Measurements from ENCODE around the gene MAGT1.
A peak's percentile ranks its signal among the peaks of the same experiment; 100 is the strongest.
"Not testable (repeated sequence)": the region's sequence is repeated elsewhere in the genome, so short reads cannot be mapped to it uniquely, and the experiment has no call there.

Gene MAGT1

DNA sequence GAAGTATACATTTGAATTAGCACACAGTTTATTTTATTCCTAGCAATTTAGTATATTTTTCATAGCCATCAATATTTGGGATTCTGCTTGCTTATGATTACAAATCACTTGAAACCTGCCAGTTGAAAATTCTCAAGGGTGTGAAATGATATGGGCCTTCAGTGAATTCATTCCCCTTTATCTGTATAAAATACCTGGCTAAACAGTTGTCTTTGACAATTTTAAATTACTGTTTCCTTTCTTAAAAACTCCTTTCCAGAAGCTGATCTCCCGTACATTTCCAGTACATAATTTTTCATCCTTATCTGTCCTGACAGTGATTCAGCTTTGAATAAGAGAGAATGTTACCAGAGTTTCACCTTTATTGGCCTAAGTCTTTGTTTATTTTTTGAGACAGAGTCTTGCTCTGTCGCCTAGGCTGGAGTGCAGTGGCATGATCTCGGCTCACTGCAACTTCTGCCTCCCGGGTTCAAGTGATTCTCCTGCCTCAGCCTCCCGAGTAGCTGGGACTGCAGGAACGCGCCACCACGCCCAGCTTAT, 29.2 kb upstream of the MAGT1 start:
- no peaks in the 10 kb centered on the region for H3K27me3 ChIP-seq (ENCODE audit: insufficient read depth, poor library complexity, severe bottlenecking)
- no peak for TF ChIP-seq POLR2AphosphoS5 (IDR thresholded peaks at IDR 0.05; ENCODE audit: low read depth)
- no peak for TF ChIP-seq SPI1 (IDR thresholded peaks at IDR 0.05; ENCODE audit: borderline replicate concordance, low read depth)
- no peak overlapping the region for H3K27ac ChIP-seq (replicated peaks)
- DNase-seq (ENCODE audit: low read depth in 1 of 2, low spot score in 1 of 2) = no peak
- no peak overlapping the region for H3K4me3 ChIP-seq (replicated peaks; ENCODE audit: insufficient read depth, low read length)

DNA sequence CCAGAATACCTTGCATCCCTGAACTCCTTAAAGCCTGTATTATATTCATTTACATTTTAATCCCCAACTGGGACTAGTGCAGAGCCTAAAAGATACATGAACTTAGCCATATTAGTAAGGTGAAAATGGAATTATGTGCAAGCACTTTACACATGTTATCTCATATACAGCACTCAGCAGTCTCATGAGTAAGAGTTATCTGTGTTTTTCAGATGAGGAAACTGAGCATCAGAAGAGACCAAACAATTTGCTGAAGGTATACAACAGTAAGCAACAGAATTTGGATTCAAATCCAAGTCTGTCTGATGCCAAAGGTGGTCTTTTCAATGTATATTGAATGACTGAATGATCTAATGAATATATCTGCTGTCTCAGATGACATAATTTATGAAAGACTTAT, 27.6 kb upstream of the MAGT1 start:
- Histone ChIP-seq H3K27me3 (ENCODE audit: insufficient read depth, poor library complexity, severe bottlenecking) (no peaks in the 10 kb centered on the region), H3K27ac (replicated peaks) (no peak overlapping the region), H3K4me3 (replicated peaks; ENCODE audit: insufficient read depth, low read length) (no peak overlapping the region)
- DNase-seq (ENCODE audit: low read depth in 1 of 2, low spot score in 1 of 2) = no peak
- TF ChIP-seq SPI1 (IDR thresholded peaks at IDR 0.05; ENCODE audit: borderline replicate concordance, low read depth) = no peak
- TF ChIP-seq, protein P1, sequence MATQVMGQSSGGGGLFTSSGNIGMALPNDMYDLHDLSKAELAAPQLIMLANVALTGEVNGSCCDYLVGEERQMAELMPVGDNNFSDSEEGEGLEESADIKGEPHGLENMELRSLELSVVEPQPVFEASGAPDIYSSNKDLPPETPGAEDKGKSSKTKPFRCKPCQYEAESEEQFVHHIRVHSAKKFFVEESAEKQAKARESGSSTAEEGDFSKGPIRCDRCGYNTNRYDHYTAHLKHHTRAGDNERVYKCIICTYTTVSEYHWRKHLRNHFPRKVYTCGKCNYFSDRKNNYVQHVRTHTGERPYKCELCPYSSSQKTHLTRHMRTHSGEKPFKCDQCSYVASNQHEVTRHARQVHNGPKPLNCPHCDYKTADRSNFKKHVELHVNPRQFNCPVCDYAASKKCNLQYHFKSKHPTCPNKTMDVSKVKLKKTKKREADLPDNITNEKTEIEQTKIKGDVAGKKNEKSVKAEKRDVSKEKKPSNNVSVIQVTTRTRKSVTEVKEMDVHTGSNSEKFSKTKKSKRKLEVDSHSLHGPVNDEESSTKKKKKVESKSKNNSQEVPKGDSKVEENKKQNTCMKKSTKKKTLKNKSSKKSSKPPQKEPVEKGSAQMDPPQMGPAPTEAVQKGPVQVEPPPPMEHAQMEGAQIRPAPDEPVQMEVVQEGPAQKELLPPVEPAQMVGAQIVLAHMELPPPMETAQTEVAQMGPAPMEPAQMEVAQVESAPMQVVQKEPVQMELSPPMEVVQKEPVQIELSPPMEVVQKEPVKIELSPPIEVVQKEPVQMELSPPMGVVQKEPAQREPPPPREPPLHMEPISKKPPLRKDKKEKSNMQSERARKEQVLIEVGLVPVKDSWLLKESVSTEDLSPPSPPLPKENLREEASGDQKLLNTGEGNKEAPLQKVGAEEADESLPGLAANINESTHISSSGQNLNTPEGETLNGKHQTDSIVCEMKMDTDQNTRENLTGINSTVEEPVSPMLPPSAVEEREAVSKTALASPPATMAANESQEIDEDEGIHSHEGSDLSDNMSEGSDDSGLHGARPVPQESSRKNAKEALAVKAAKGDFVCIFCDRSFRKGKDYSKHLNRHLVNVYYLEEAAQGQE (IDR thresholded peaks at IDR 0.05; ENCODE audit: insufficient replicate concordance, low read depth) = no peak

DNA sequence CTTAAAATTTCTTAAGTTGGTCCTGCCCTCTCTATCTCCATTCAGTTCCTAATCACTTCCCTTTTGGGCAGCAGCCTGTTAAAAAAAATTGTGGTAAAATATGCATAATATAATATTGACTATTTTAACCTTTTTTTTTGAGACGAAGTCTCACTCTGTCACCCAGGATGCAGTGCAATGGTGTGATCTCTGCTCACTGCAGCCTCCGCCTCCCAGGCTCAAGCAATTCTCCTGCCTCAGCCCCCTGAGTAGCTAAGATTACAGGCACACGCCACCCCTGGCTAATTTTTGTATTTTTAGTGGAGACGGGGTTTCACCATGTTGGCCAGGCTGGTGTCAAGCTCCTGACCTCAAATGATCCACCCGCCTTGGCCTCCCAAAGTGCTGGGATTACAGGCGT, 24.1 kb upstream of the MAGT1 start:
- H3K27me3 ChIP-seq (ENCODE audit: insufficient read depth, poor library complexity, severe bottlenecking); DNase-seq (ENCODE audit: low read depth in 1 of 2, low spot score in 1 of 2); H3K27ac ChIP-seq (replicated peaks); H3K4me3 ChIP-seq (replicated peaks; ENCODE audit: insufficient read depth, low read length): not testable (repeated sequence)
- TF ChIP-seq SPI1 (IDR thresholded peaks at IDR 0.05; ENCODE audit: borderline replicate concordance, low read depth) = peak; percentile 13; the same call in 1 of the 2 replicates

DNA sequence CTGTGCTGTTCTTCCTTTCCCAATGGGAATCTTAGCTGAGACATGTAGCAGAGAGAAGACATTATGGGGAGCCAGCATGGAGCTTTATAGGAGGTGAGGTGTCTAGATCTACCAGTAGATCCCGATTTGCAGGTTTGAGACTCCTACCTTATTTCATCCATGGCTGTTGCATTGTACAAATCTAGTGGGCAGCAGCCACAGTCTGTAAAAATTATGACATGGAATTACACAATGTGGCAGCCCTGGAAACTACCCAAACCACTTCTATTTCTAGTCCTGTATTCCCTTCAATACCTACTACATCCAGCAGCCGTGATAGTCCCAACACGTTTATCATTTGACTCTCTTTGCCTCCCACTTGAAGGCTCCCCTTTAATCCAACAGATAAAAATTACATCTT, 23.3 kb upstream of the MAGT1 start:
- no peak for TF ChIP-seq POLR2AphosphoS5 (IDR thresholded peaks at IDR 0.05; ENCODE audit: low read depth)
- no peak for TF ChIP-seq SPI1 (IDR thresholded peaks at IDR 0.05; ENCODE audit: borderline replicate concordance, low read depth)
- TF ChIP-seq, protein P1 (IDR thresholded peaks at IDR 0.05; ENCODE audit: insufficient replicate concordance, low read depth) = no peak
- H3K27me3 ChIP-seq (ENCODE audit: insufficient read depth, poor library complexity, severe bottlenecking) = no peaks in the 10 kb centered on the region
- no peak overlapping the region for H3K4me3 ChIP-seq (replicated peaks; ENCODE audit: insufficient read depth, low read length)
- peak in 1 of 2 experiments; percentile 47 for DNase-seq (ENCODE audit: low read depth in 1 of 2, low spot score in 1 of 2)
- H3K27ac ChIP-seq (replicated peaks) = no peak overlapping the region

DNA sequence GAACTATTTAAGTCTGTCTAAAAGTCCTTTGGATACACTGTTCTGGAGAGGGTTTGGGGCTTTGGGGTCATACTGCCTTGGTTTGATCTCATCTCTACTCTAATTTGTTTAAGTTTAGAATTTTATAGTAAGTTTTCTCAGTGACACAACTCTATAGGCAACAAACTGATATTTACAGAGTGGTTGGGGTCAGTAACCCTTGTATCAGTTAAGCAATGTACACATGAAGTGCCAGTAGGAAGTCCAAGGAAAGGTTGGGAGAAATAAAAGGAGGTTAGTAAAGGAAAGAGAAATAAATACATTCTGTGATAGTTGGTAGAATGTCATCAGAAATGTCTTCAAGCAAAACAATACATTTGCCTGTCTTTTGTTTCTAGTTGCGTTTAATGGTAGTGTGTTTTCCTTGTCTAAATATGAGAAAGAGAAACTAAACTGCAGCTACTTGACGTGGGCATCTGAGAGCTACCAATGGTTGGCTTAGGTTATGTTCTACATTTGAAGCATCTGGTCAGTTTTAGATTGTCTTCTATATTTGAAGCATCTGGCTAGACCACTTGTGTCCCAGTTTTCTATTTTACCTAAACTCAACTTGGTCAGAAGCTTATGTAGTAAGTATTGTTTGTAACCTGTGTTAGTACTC, 22.2 kb upstream of the MAGT1 start:
- TF ChIP-seq, protein P1 (IDR thresholded peaks at IDR 0.05; ENCODE audit: insufficient replicate concordance, low read depth) = no peak
- TF ChIP-seq, protein P2, sequence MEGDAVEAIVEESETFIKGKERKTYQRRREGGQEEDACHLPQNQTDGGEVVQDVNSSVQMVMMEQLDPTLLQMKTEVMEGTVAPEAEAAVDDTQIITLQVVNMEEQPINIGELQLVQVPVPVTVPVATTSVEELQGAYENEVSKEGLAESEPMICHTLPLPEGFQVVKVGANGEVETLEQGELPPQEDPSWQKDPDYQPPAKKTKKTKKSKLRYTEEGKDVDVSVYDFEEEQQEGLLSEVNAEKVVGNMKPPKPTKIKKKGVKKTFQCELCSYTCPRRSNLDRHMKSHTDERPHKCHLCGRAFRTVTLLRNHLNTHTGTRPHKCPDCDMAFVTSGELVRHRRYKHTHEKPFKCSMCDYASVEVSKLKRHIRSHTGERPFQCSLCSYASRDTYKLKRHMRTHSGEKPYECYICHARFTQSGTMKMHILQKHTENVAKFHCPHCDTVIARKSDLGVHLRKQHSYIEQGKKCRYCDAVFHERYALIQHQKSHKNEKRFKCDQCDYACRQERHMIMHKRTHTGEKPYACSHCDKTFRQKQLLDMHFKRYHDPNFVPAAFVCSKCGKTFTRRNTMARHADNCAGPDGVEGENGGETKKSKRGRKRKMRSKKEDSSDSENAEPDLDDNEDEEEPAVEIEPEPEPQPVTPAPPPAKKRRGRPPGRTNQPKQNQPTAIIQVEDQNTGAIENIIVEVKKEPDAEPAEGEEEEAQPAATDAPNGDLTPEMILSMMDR (IDR thresholded peaks at IDR 0.05; ENCODE audit: insufficient read depth, low read length) = no peak
- no peak for TF ChIP-seq POLR2AphosphoS5 (IDR thresholded peaks at IDR 0.05; ENCODE audit: low read depth)
- no peak for TF ChIP-seq GABPA (IDR thresholded peaks at IDR 0.05; ENCODE audit: low read depth)
- no peak for TF ChIP-seq SPI1 (IDR thresholded peaks at IDR 0.05; ENCODE audit: borderline replicate concordance, low read depth)
- DNase-seq (ENCODE audit: low read depth in 1 of 2, low spot score in 1 of 2) = no peak
- no peak overlapping the region for H3K4me3 ChIP-seq (replicated peaks; ENCODE audit: insufficient read depth, low read length)
- H3K27me3 ChIP-seq (ENCODE audit: insufficient read depth, poor library complexity, severe bottlenecking) = no peaks in the 10 kb centered on the region
- H3K27ac ChIP-seq (replicated peaks) = no peak overlapping the region

Data from HL-60 (cell line).